GM10248 (cell line): ENCODE data around the gene TMX3.

ENCODE experiments used
- CTCF ChIA-PET: fragments of 300-600 bp; sonication (Branson Sonifier 250); formaldehyde crosslinking; extraction: SDS; loops from one replicate; lab custom pipeline; 2021; ENCODE audit warnings: antibody characterized with exemption; lab: Yijun Ruan, JAX
- POLR2A ChIA-PET: fragments of 350-650 bp; sonication (Branson Sonifier 250); formaldehyde crosslinking; extraction: SDS; loops from one replicate; lab custom pipeline; 2020; ENCODE audit warnings: antibody characterized with exemption; lab: Yijun Ruan, JAX
- DNase-seq: peaks from one replicate; pipeline ENCODE4 v3.0.0; 2012; ENCODE audit errors: extremely low spot score
- TF ChIP-seq, protein P1 (sequence below): IDR thresholded peaks from 2 replicates; pipeline ENCODE4 v1.5.1; 2012; ENCODE audit warnings: mild to moderate bottlenecking, low read depth; ENCODE audit errors: extremely low read depth, missing control alignments, control extremely low read depth

TMX3 gene

DNA sequence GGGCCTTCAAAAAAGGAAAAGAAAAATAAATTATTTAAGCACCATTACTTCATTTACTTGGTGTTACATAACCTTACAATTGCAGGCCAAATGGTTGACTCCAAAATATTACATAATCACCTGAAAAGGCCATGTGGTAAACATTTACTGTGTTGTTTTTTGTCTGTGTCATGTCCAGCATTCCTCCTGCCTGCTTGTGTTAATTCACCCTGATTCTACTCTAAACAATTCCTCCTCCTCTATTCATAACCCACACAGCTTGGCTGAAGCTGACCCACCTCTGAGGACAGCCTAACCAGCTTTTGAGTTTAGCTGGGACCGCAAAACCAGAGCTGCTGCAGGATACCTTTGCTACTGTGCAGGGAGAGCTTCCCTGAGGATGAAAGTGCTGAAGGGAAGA is 35.4 kb downstream of the TMX3 start:
- ChIA-PET CTCF (no interaction called here), POLR2A (no interaction called here)
- DNase-seq: no peak
- TF ChIP-seq, protein P1, sequence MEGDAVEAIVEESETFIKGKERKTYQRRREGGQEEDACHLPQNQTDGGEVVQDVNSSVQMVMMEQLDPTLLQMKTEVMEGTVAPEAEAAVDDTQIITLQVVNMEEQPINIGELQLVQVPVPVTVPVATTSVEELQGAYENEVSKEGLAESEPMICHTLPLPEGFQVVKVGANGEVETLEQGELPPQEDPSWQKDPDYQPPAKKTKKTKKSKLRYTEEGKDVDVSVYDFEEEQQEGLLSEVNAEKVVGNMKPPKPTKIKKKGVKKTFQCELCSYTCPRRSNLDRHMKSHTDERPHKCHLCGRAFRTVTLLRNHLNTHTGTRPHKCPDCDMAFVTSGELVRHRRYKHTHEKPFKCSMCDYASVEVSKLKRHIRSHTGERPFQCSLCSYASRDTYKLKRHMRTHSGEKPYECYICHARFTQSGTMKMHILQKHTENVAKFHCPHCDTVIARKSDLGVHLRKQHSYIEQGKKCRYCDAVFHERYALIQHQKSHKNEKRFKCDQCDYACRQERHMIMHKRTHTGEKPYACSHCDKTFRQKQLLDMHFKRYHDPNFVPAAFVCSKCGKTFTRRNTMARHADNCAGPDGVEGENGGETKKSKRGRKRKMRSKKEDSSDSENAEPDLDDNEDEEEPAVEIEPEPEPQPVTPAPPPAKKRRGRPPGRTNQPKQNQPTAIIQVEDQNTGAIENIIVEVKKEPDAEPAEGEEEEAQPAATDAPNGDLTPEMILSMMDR: no peak

DNA sequence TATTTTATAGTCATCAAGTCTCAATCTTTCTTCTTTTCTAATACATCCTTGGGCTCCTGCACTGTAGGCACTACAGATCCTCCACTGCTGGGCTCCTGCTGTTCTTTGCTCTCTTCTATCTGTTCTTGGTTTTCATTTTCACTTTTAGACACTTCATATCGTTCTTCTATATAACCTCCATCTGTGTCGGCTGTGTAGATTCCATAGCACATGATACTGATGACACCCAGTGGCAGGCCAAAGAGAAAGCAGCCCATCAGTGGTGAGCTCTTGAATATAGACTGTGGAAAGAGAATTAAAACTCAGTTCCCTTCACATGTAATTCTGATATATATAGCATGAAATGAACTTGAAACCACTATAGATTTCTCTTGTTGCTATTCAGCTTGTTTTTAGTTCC is 38.0 kb downstream of the TMX3 start:
- TF ChIP-seq, protein P1: peak; percentile 23
- CTCF ChIA-PET: interaction anchor here (1.1 to 2.1 kb wide), 4 partner anchors 10 to 41 kb away, joined by 3 to 7 read pairs (median 6); no protein-coding TSS in a partner anchor
- no peak for DNase-seq
- POLR2A ChIA-PET: no interaction called here

DNA sequence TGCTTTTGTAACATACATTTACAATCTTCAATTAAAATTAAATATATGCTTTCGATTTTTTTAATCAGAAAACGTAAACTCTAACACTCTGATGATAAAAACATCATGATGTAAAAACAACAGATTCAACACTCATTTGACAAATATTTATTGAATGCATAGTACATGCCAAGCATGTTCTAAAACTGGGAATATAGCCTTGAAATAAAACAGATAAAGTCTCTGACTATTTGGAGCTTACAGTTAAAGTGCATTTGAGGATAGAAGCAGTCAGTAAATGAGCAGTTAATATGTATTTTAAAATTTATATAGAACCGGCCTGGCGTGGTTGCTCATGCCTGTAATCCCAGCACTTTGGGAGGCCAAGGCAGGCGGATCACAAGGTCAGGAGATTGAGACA is 47.8 kb downstream of the TMX3 start:
- ChIA-PET POLR2A (no interaction called here), CTCF (interaction anchor here (2.1 kb wide), 1 partner anchor 18 kb away, joined by 5 read pairs; no protein-coding TSS in a partner anchor)
- DNase-seq: no peak
- TF ChIP-seq, protein P1: no peak

DNA sequence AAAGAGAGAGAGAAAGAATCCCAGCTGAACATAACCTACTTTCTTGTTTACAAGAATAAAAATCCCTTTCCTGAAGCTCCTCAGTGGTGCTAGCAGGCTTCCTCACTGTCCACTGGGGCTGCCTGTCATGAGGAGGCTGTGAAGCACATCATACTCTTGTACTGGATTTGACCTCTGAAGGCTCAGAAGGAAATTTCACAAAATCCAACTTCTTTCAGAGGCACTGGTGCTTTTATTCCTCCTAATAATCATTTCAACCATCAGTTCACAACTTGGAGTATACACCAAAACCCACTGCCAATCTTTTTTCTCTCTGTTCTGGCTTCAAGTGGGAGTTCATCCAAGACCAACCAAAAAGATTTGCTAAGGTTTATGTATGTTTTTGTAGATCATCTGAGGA is 48.5 kb downstream of the TMX3 start:
- DNase-seq: no peak
- TF ChIP-seq, protein P1: no peak
- ChIA-PET CTCF (interaction anchor here (1.1 to 2.1 kb wide), 2 partner anchors 17 to 1451 kb away, joined by 3 to 5 read pairs; no protein-coding TSS in a partner anchor), POLR2A (no interaction called here)

DNA sequence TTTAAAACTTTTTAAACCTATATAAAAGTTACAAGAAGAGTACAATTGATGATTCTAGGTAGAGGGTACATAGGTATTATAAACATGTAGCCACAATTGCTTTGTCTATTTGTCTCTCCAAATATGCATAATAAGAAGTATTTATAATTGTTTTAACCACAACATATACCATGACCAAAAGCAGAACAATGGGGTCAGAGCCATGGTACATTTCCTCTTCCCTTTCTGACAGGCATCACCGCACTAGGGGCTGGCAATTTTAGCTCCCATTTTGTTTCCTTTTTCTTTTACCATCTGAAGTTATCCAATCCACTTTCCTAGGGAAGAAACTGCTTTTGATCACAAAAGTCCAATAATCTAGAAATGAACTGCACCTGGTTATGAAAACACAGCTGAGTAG is 49.3 kb downstream of the TMX3 start:
- no peak for DNase-seq
- POLR2A ChIA-PET: no interaction called here
- TF ChIP-seq, protein P1: no peak
- CTCF ChIA-PET: interaction anchor here (1.1 to 2.1 kb wide), 2 partner anchors 17 to 1450 kb away, joined by 3 to 5 read pairs; no protein-coding TSS in a partner anchor

DNA sequence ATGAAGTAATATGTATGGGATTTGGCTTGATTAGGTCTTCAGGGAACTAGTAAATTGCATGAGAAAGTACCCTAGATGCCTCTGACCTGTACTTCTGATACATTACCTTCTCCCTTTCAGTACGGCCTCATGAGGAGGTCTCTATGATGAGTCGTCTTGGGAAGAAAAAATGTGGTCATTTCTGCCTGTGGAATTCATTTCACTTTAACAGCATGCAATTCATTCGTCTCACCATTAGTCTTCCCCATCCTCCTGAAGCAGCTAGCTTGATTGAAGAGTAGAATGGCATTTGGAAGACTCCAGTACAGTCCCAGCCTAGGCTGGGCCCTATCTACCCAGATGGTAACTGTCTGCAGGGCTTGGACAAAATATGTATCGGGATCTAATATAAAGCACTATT is 52.2 kb downstream of the TMX3 start:
- no peak for DNase-seq
- TF ChIP-seq, protein P1: no peak
- POLR2A ChIA-PET: no interaction called here
- CTCF ChIA-PET: interaction anchor here (1.2 to 4.6 kb wide), 2 partner anchors 9 to 1446 kb away, joined by 3 to 17 read pairs; no protein-coding TSS in a partner anchor
